Chondrocyte (in vitro differentiated cells): ENCODE data around the gene HSD3B1. TPM values are rescaled to one million over a fixed set of nuclear protein-coding genes. Genes with fewer than 3 reads are reported as not detected.

ENCODE experiments used
- DNase-seq: peaks from one replicate; pipeline ENCODE4 v3.0.0; 2021; ENCODE audit warnings: mixed read lengths, low spot score
- H3K27ac Mint-ChIP-seq: one replicate; pipeline ENCODE4 v1.8.0; 2021; ENCODE audit warnings: mild to moderate bottlenecking, moderate library complexity, mixed read lengths; ENCODE audit not compliant: unreplicated experiment
- H3K27me3 Mint-ChIP-seq: 2 replicates; pipeline ENCODE4 v1.8.0; 2021; ENCODE audit warnings: low read depth, mixed read lengths
- H3K36me3 Mint-ChIP-seq: 2 replicates; pipeline ENCODE4 v1.8.0; 2021; ENCODE audit warnings: low read depth, mixed read lengths
- H3K4me1 Mint-ChIP-seq: 2 replicates; pipeline ENCODE4 v1.8.0; 2021; ENCODE audit warnings: low read depth, mild to moderate bottlenecking, mixed read lengths
- H3K4me3 Mint-ChIP-seq: one replicate; pipeline ENCODE4 v1.8.0; 2021; ENCODE audit warnings: mild to moderate bottlenecking, moderate library complexity, mixed read lengths; ENCODE audit not compliant: unreplicated experiment
- H3K9me3 Mint-ChIP-seq: 2 replicates; pipeline ENCODE4 v1.8.0; 2021; ENCODE audit warnings: low read depth, mixed read lengths
- CTCF ChIP-seq: fragments of 200-600 bp; sonication (generic); IDR thresholded peaks from 2 replicates; pipeline ENCODE4 v1.5.0; 2021; ENCODE audit warnings: antibody characterized with exemption, mild to moderate bottlenecking, moderate library complexity
- total RNA-seq: library from RNA; stranded (reverse); gene quantifications from 3 replicates; pipeline ENCODE4 v1.2.1, GENCODE V29; 2021

HSD3B1 gene
- total RNA-seq, 1 donor from 2014 or later: not detected

- H3K27ac Mint-ChIP-seq: no peak overlapping the region
- DNase-seq: no peak
- no peak overlapping the region for H3K4me3 Mint-ChIP-seq
- H3K27me3 Mint-ChIP-seq: peaks cover 16% of the 10 kb centered on the region
- peaks cover 2% of the 10 kb centered on the region for H3K36me3 Mint-ChIP-seq
- H3K9me3 Mint-ChIP-seq: no peaks in the 10 kb centered on the region
- no peaks in the 10 kb centered on the region for H3K4me1 Mint-ChIP-seq
- TF ChIP-seq CTCF: no peak
Measured at GRCh38 chr1:119489201-119489600, 17.8 kb upstream of the HSD3B1 start.

- Mint-ChIP-seq H3K4me3 (no peak overlapping the region), H3K27ac (no peak overlapping the region), H3K4me1 (no peaks in the 10 kb centered on the region), H3K36me3 (peaks cover 2% of the 10 kb centered on the region), H3K9me3 (peaks cover 3% of the 10 kb centered on the region), H3K27me3 (peaks cover 16% of the 10 kb centered on the region)
- no peak for TF ChIP-seq CTCF
- no peak for DNase-seq
Measured at GRCh38 chr1:119490925-119491324, 16.1 kb upstream of the HSD3B1 start.

DNA sequence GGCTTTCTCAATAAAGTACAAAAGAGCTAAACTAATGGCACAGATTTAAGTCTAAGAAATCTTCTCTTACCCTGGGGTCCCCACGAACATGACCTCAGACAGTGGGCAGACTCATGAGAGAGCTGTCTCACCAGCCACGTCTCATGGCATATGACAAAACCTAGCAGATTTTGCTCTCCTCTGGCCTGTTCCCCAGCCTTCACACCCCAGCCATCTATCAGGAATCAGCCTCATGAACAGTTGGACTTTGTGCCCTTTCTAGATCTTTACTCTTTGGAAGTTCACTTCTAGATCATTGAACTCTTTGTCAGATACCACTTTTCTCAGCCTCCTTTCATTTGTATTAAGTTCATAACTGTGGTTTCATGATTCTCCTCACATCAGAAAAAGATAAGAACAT, 14.2 kb upstream of the HSD3B1 start:
- H3K27ac Mint-ChIP-seq: no peak overlapping the region
- H3K9me3 Mint-ChIP-seq: peaks cover 7% of the 10 kb centered on the region
- DNase-seq: no peak
- H3K4me3 Mint-ChIP-seq: no peak overlapping the region
- H3K27me3 Mint-ChIP-seq: peaks cover 16% of the 10 kb centered on the region
- peaks cover 4% of the 10 kb centered on the region for H3K36me3 Mint-ChIP-seq
- TF ChIP-seq CTCF: no peak
- no peaks in the 10 kb centered on the region for H3K4me1 Mint-ChIP-seq

DNA sequence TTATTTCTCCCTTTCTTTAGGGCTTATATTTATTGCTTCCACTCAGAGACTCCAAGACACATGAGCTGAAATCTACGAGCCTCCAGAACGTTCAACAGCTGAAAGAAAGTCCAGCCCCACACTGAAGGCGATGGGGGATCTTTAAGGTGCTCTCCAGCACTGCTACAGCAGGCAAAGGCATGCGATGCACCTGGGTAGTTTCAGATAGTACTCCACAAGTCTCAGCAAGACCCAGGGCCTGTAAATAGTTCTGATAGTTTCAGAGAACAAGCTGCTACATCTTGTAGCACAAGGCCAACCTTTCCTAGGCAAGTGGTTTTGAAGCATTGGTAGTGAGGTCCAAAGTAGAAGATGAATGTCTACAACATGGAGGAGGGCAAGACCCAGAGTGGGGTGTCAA, 2.2 kb upstream of the HSD3B1 start:
- Mint-ChIP-seq H3K36me3 (peaks cover 2% of the 10 kb centered on the region), H3K9me3 (peaks cover 10% of the 10 kb centered on the region), H3K4me1 (no peaks in the 10 kb centered on the region), H3K27me3 (peaks cover 32% of the 10 kb centered on the region), H3K4me3 (no peak overlapping the region), H3K27ac (no peak overlapping the region)
- TF ChIP-seq CTCF: no peak
- no peak for DNase-seq

DNA sequence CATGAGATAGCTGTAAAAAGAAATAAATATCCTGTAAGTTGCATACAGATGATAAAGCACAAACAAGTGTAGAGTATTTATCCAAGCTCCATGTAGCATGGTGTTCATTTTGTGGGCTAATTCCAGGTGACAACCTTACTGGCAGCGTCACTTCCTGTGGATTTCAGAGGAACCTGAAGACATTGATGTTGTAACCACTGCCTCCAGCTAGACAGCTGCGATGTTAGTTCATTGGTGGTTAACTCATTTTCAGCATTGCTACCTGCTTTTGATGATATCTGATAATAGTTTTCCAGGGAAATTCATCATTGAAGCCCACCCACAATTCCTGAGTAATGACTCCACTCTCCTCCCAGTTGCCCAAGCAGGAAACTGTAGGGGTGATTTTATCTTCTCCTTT, 3.0 kb downstream of the HSD3B1 start:
- Mint-ChIP-seq H3K4me3 (no peak overlapping the region), H3K4me1 (no peaks in the 10 kb centered on the region), H3K27ac (no peak overlapping the region), H3K9me3 (no peaks in the 10 kb centered on the region), H3K27me3 (peaks cover 39% of the 10 kb centered on the region), H3K36me3 (no peaks in the 10 kb centered on the region)
- no peak for TF ChIP-seq CTCF
- DNase-seq: no peak
